Measurements from ENCODE around the gene OTP. TPM values are rescaled to one million over a fixed set of nuclear protein-coding genes. Genes with fewer than 3 reads are reported as not detected.

OTP gene
- total RNA-seq, 1 experiment from 2014 or later: not detected

DNA sequence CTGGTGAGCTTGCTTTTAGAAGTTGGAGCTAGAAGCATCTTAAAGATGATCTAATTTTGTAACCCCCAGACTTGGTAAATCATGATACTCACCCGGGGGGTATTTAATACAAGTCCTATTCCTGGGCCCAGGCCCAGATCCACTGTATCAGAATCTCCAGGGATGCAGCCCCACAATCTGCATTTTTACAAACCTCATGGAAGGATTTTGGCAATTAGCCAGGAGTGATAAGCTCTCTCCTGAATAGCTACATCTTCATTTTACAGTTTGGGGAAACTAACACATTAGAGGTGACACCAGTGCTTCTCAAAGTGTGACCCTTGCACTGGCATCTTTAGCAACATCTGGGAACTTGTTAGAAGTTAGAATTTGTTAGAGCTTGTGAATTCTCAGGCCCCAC lies 31.2 kb upstream of the OTP start:
- H3K36me3 ChIP-seq (ENCODE audit: insufficient read depth, low read length, poor library complexity, severe bottlenecking): no peaks in the 10 kb centered on the region
- no peak overlapping the region for H3K4me3 ChIP-seq (ENCODE audit: low read depth, low read length, poor library complexity, severe bottlenecking)
- DNase-seq (ENCODE audit: low spot score): no peak
- H3K27ac ChIP-seq (ENCODE audit: low read depth, low read length, poor library complexity, severe bottlenecking): no peak overlapping the region
- TF ChIP-seq, protein P1, sequence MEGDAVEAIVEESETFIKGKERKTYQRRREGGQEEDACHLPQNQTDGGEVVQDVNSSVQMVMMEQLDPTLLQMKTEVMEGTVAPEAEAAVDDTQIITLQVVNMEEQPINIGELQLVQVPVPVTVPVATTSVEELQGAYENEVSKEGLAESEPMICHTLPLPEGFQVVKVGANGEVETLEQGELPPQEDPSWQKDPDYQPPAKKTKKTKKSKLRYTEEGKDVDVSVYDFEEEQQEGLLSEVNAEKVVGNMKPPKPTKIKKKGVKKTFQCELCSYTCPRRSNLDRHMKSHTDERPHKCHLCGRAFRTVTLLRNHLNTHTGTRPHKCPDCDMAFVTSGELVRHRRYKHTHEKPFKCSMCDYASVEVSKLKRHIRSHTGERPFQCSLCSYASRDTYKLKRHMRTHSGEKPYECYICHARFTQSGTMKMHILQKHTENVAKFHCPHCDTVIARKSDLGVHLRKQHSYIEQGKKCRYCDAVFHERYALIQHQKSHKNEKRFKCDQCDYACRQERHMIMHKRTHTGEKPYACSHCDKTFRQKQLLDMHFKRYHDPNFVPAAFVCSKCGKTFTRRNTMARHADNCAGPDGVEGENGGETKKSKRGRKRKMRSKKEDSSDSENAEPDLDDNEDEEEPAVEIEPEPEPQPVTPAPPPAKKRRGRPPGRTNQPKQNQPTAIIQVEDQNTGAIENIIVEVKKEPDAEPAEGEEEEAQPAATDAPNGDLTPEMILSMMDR (conservative IDR thresholded peaks at IDR 0.05; ENCODE audit: low read depth, low read length): no peak
- TF ChIP-seq EZH2 (IDR thresholded peaks at IDR 0.05; ENCODE audit: borderline replicate concordance, low read depth, low read length, poor library complexity, severe bottlenecking): no peak
- H3K27me3 ChIP-seq (replicated peaks; ENCODE audit: insufficient read depth, low read depth, low read length, poor library complexity): peaks cover 18% of the 10 kb centered on the region
- CTCF ChIA-PET: no interaction called here
- H3K9me3 ChIP-seq (ENCODE audit: low read depth, low read length, poor library complexity, severe bottlenecking): no peaks in the 10 kb centered on the region
- no TSS peak for BruUV-seq (replicated peaks)
- POLR2A ChIA-PET (ENCODE audit: low non-redundant PET): no interaction called here
- intact Hi-C loops (cut with micrococcal nuclease; ENCODE audit: unreplicated experiment): no loop called here
- H3K4me1 ChIP-seq (ENCODE audit: insufficient read depth, low read length, poor library complexity, severe bottlenecking): no peaks in the 10 kb centered on the region

DNA sequence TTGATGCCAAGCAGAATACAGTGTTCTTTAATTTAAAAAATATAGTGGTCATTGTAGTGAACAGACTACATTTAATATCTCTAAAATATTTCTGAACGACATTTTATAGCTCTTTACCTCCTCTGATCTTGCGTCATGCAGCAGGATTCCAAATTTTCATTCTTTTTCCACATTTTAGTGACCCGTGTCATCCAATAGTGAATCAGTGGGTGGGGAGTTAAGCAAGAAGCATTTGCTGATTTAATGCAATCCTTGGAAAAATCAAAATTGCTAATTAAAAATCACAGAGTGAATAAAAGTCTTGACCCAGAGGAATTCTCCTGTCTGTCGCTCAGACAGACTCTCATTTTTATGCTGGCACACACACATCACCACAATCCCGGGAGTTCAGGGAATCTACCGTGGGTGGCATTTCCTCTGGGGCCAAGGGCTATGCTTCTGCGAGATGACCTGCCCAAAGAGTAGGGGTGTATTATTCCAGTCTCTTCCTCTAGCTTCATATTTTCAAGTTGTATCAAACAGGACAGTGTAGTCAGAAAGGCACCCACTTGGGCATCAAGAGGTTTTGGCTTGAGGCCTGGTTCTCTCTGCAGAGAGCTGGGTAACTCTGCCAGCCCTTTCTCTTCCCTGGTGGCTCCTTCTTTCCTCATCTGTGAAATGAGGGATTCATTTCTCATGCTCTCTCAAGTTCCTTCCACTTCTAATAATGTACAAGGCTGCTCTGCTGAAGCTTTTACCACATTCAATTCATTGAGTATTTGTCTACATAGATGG lies 24.8 kb upstream of the OTP start:
- Histone ChIP-seq H3K27ac (ENCODE audit: low read depth, low read length, poor library complexity, severe bottlenecking) (no peak overlapping the region), H3K4me3 (ENCODE audit: low read depth, low read length, poor library complexity, severe bottlenecking) (no peak overlapping the region), H3K27me3 (replicated peaks; ENCODE audit: insufficient read depth, low read depth, low read length, poor library complexity) (peaks cover 19% of the 10 kb centered on the region), H3K36me3 (ENCODE audit: insufficient read depth, low read length, poor library complexity, severe bottlenecking) (no peaks in the 10 kb centered on the region), H3K9me3 (ENCODE audit: low read depth, low read length, poor library complexity, severe bottlenecking) (no peaks in the 10 kb centered on the region), H3K4me1 (ENCODE audit: insufficient read depth, low read length, poor library complexity, severe bottlenecking) (no peaks in the 10 kb centered on the region)
- intact Hi-C loops (cut with micrococcal nuclease; ENCODE audit: unreplicated experiment): no loop called here
- TF ChIP-seq EZH2 (IDR thresholded peaks at IDR 0.05; ENCODE audit: borderline replicate concordance, low read depth, low read length, poor library complexity, severe bottlenecking): no peak
- TF ChIP-seq, protein P1 (conservative IDR thresholded peaks at IDR 0.05; ENCODE audit: low read depth, low read length): no peak
- BruUV-seq (replicated peaks): no TSS peak
- no peak for DNase-seq (ENCODE audit: low spot score)
- ChIA-PET POLR2A (ENCODE audit: low non-redundant PET) (no interaction called here), CTCF (no interaction called here)

DNA sequence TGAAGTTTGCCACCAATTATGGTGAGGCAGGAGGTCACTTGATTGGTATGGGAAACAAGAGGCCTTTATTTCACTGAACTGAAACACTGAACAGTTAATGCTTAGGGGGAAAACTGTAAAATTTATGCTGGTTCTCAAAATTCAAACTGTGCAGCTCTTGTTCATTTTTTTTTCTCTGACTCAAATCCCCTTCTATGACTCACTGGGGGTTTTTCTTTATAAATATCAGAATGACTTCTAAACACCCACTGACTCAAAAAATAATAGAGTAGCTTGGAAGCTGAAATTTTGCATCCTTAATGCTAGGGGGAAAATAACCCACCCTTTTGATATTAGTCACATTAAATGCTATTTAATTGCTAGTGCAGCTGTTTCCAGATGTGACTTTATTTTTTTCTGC lies 24.1 kb upstream of the OTP start:
- H3K4me3 ChIP-seq (ENCODE audit: low read depth, low read length, poor library complexity, severe bottlenecking): no peak overlapping the region
- peaks cover 20% of the 10 kb centered on the region for H3K27me3 ChIP-seq (replicated peaks; ENCODE audit: insufficient read depth, low read depth, low read length, poor library complexity)
- no peak for DNase-seq (ENCODE audit: low spot score)
- intact Hi-C loops (cut with micrococcal nuclease; ENCODE audit: unreplicated experiment): no loop called here
- H3K9me3 ChIP-seq (ENCODE audit: low read depth, low read length, poor library complexity, severe bottlenecking): no peaks in the 10 kb centered on the region
- H3K4me1 ChIP-seq (ENCODE audit: insufficient read depth, low read length, poor library complexity, severe bottlenecking): no peaks in the 10 kb centered on the region
- no TSS peak for BruUV-seq (replicated peaks)
- no peaks in the 10 kb centered on the region for H3K36me3 ChIP-seq (ENCODE audit: insufficient read depth, low read length, poor library complexity, severe bottlenecking)
- no peak overlapping the region for H3K27ac ChIP-seq (ENCODE audit: low read depth, low read length, poor library complexity, severe bottlenecking)
- no peak for TF ChIP-seq EZH2 (IDR thresholded peaks at IDR 0.05; ENCODE audit: borderline replicate concordance, low read depth, low read length, poor library complexity, severe bottlenecking)
- TF ChIP-seq, protein P1 (conservative IDR thresholded peaks at IDR 0.05; ENCODE audit: low read depth, low read length): no peak
- CTCF ChIA-PET: no interaction called here
- POLR2A ChIA-PET (ENCODE audit: low non-redundant PET): no interaction called here

All from A673 (cell line).